Panc1 (cell line): ENCODE results near the gene KCNC1. TPM values are rescaled to one million over a fixed set of nuclear protein-coding genes. Genes with fewer than 3 reads are reported as not detected.

Source experiments
- ATAC-seq: fragments of 200-7000 bp; cut with Tn5 transposase; 2 replicates; pipeline ENCODE4 v1.9.1; 2020; ENCODE audit warnings: mild to moderate bottlenecking, moderate library complexity
- BruUV-seq: library from RNA; stranded (reverse); fragments of 400-500 nt; replicated peaks from 2 replicates; lab custom pipeline; 2021; lab: Mats Ljungman, UMichigan
- CTCF ChIA-PET: fragments of 300-600 bp; sonication (Branson Sonifier 250); formaldehyde crosslinking; loops from one replicate; lab custom pipeline; 2022; ENCODE audit warnings: antibody characterized with exemption; lab: Charles Lee
- POLR2A ChIA-PET: fragments of 300-600 bp; sonication (Branson Sonifier 250); formaldehyde crosslinking; loops from one replicate; lab custom pipeline; 2022; ENCODE audit warnings: antibody characterized with exemption; lab: Charles Lee
- DNase-seq: peaks from one replicate; pipeline ENCODE4 v3.0.0-alpha.2; 2010; ENCODE audit warnings: low read depth, low spot score
- H3K27ac ChIP-seq: 2 replicates; pipeline ENCODE4 v1.5.1; 2011; ENCODE audit warnings: mild to moderate bottlenecking, low read length, inconsistent platforms
- H3K27me3 ChIP-seq: fragments of 200-500 bp; sonication (Bioruptor generic); 2 replicates; pipeline ENCODE4 v1.6.0; 2014; ENCODE audit warnings: low read length, inconsistent platforms; ENCODE audit not compliant: control insufficient read depth, insufficient read depth
- H3K36me3 ChIP-seq: fragments of 200-500 bp; sonication (Bioruptor generic); 2 replicates; pipeline ENCODE4 v1.5.1; 2014; ENCODE audit warnings: inconsistent platforms, mild to moderate bottlenecking, low read length, moderate library complexity; ENCODE audit not compliant: control insufficient read depth, insufficient read depth
- H3K4me1 ChIP-seq: 2 replicates; pipeline ENCODE4 v1.5.1; 2011; ENCODE audit warnings: inconsistent platforms, mild to moderate bottlenecking, low read length, moderate library complexity; ENCODE audit not compliant: control insufficient read depth, insufficient read depth
- H3K4me3 ChIP-seq, 2 experiments: 2 replicates each; pipeline ENCODE4 v1.5.1; 2011 to 2012; ENCODE audit warnings: low read depth in 2 of 2, low read length in 2 of 2, mild to moderate bottlenecking in 2 of 2, inconsistent platforms in 1 of 2, moderate library complexity in 1 of 2
- H3K9me3 ChIP-seq: fragments of 200-500 bp; sonication (Bioruptor generic); 2 replicates; pipeline ENCODE4 v1.5.1; 2014; ENCODE audit warnings: low read depth, mild to moderate bottlenecking, inconsistent platforms, low read length, moderate library complexity; ENCODE audit not compliant: control insufficient read depth, insufficient read depth
- POLR2AphosphoS5 ChIP-seq: IDR thresholded peaks from 2 replicates; pipeline ENCODE4 v1.6.1; 2012; ENCODE audit warnings: mild to moderate bottlenecking, low read depth, low read length, moderate library complexity
- SIN3A ChIP-seq: IDR thresholded peaks from 2 replicates; pipeline ENCODE4 v1.6.1; 2012; ENCODE audit warnings: low read depth, mild to moderate bottlenecking, low read length, moderate library complexity, borderline replicate concordance; ENCODE audit not compliant: insufficient read depth
- TCF7L2 ChIP-seq: IDR thresholded peaks from 2 replicates; pipeline ENCODE4 v1.6.1; 2011; ENCODE audit warnings: mild to moderate bottlenecking, low read depth, low read length, inconsistent platforms
- in situ Hi-C: cut with HindIII; loops from 2 replicates; pipeline ENCODE4 v1.10.0; 2016; ENCODE audit warnings: low sequenced_read_pairs, low pct_unique_long_range_greater_than_20kb
- intact Hi-C: fragments of 100-400 bp; cut with micrococcal nuclease; formaldehyde crosslinking; loops from one replicate; pipeline ENCODE4 v1.10.0; 2022; ENCODE audit not compliant: unreplicated experiment
- total RNA-seq: library from RNA; stranded (reverse); gene quantifications from one replicate; pipeline ENCODE4 v1.2.1, GENCODE V29; 2021; ENCODE audit not compliant: unreplicated experiment
- TF ChIP-seq, protein P1 (sequence below): fragments of 450-650 bp; IDR thresholded peaks from 2 replicates; pipeline ENCODE4 v1.5.1; 2017; ENCODE audit warnings: mild to moderate bottlenecking
- TF ChIP-seq, protein P2 (sequence below), 2 experiments: IDR thresholded peaks; 2 replicates each; pipeline ENCODE4 v1.6.1; 2011 to 2012; ENCODE audit warnings: low read depth in 2 of 2, control low read depth in 1 of 2, low read length in 1 of 2, mild to moderate bottlenecking in 1 of 2, moderate library complexity in 1 of 2; ENCODE audit not compliant: insufficient read depth in 1 of 2

The KCNC1 gene
- total RNA-seq, 1 experiment from 2014 or later: 0.95 TPM

DNA sequence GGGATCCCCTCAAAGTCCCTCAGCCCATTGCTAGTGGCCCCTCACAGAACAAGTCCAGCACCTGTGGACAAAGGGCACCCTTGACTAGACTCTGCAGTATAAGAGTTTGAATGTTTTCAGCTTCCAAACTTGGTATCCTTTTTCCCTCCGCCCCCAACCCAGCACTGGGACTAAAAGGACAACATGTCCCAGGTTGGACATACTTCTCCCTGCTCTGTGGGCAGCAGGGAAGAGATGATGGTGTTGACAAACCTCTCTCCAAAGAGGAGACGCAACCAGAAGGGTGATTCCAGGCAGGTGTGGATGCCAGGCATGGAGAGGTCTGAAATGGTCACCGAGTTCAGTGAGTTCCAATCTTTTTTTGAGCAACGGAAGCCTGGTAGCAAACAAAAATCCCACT is 19.7 kb upstream of the KCNC1 start:
- CTCF ChIA-PET: interaction anchor here (1.2 kb wide), 1 partner anchor 16 kb away, joined by 3 read pairs; no protein-coding TSS in a partner anchor
- intact Hi-C loops (no loop called here), in situ Hi-C loops (no loop called here)
- TF ChIP-seq, protein P1, sequence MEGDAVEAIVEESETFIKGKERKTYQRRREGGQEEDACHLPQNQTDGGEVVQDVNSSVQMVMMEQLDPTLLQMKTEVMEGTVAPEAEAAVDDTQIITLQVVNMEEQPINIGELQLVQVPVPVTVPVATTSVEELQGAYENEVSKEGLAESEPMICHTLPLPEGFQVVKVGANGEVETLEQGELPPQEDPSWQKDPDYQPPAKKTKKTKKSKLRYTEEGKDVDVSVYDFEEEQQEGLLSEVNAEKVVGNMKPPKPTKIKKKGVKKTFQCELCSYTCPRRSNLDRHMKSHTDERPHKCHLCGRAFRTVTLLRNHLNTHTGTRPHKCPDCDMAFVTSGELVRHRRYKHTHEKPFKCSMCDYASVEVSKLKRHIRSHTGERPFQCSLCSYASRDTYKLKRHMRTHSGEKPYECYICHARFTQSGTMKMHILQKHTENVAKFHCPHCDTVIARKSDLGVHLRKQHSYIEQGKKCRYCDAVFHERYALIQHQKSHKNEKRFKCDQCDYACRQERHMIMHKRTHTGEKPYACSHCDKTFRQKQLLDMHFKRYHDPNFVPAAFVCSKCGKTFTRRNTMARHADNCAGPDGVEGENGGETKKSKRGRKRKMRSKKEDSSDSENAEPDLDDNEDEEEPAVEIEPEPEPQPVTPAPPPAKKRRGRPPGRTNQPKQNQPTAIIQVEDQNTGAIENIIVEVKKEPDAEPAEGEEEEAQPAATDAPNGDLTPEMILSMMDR: no peak
- no peak for TF ChIP-seq SIN3A
- TF ChIP-seq, protein P2, sequence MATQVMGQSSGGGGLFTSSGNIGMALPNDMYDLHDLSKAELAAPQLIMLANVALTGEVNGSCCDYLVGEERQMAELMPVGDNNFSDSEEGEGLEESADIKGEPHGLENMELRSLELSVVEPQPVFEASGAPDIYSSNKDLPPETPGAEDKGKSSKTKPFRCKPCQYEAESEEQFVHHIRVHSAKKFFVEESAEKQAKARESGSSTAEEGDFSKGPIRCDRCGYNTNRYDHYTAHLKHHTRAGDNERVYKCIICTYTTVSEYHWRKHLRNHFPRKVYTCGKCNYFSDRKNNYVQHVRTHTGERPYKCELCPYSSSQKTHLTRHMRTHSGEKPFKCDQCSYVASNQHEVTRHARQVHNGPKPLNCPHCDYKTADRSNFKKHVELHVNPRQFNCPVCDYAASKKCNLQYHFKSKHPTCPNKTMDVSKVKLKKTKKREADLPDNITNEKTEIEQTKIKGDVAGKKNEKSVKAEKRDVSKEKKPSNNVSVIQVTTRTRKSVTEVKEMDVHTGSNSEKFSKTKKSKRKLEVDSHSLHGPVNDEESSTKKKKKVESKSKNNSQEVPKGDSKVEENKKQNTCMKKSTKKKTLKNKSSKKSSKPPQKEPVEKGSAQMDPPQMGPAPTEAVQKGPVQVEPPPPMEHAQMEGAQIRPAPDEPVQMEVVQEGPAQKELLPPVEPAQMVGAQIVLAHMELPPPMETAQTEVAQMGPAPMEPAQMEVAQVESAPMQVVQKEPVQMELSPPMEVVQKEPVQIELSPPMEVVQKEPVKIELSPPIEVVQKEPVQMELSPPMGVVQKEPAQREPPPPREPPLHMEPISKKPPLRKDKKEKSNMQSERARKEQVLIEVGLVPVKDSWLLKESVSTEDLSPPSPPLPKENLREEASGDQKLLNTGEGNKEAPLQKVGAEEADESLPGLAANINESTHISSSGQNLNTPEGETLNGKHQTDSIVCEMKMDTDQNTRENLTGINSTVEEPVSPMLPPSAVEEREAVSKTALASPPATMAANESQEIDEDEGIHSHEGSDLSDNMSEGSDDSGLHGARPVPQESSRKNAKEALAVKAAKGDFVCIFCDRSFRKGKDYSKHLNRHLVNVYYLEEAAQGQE (IDR thresholded peaks at IDR 0.05; ENCODE audit: insufficient read depth in 1 of 2, low read depth in 2 of 2, low read length in 1 of 2): no peak
- no peak for TF ChIP-seq POLR2AphosphoS5
- no peak for TF ChIP-seq TCF7L2
- Histone ChIP-seq H3K9me3 (no peaks in the 10 kb centered on the region), H3K36me3 (no peaks in the 10 kb centered on the region), H3K4me1 (no peaks in the 10 kb centered on the region), H3K27me3 (peaks cover 21% of the 10 kb centered on the region), H3K27ac (no peak overlapping the region), H3K4me3 (no peak overlapping the region)
- DNase-seq (no peak), ATAC-seq (no peak)
- POLR2A ChIA-PET: no interaction called here
- no TSS peak for BruUV-seq

DNA sequence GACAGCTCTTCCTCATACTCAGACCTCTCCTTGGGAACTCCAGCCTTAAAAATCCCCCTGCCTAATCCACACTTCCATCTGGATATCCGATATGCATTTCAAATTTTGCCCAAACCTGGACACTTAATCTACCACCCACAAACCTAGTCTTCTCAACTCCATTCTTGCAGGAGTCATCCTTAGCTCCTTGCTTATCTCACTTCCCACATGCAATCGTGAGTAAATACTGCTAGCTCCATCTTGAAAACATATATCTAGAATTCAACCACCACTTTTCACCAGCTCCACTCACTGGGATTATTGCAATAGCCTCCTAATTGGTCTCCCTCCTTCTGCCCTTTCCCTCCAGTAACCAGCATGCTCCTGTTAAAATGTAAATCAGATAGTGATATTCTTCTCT is 17.8 kb upstream of the KCNC1 start:
- H3K4me3 ChIP-seq: no peak overlapping the region
- no peaks in the 10 kb centered on the region for H3K36me3 ChIP-seq
- ATAC-seq: no peak
- H3K4me1 ChIP-seq: no peaks in the 10 kb centered on the region
- in situ Hi-C loops: no loop called here
- intact Hi-C loops: no loop called here
- no peak overlapping the region for H3K27ac ChIP-seq
- TF ChIP-seq SIN3A (no peak), POLR2AphosphoS5 (no peak), TCF7L2 (no peak)
- TF ChIP-seq, protein P1: no peak
- TF ChIP-seq, protein P2 (IDR thresholded peaks at IDR 0.05; ENCODE audit: insufficient read depth in 1 of 2, low read depth in 2 of 2, low read length in 1 of 2): no peak
- no peaks in the 10 kb centered on the region for H3K9me3 ChIP-seq
- ChIA-PET CTCF (no interaction called here), POLR2A (no interaction called here)
- H3K27me3 ChIP-seq: peaks cover 20% of the 10 kb centered on the region
- no TSS peak for BruUV-seq
- no peak for DNase-seq
